Activated naive CD8-positive, alpha-beta T cell treated with anti-CD3 and anti-CD28 coated beads for 36 hours (primary cell): Measurements from ENCODE around the gene WDR93. TPM values are rescaled to one million over a fixed set of nuclear protein-coding genes. Genes with fewer than 3 reads are reported as not detected.
A peak's percentile ranks its signal among the peaks of the same experiment; 100 is the strongest.
"Not testable (repeated sequence)": the region's sequence is repeated elsewhere in the genome, so short reads cannot be mapped to it uniquely, and the experiment has no call there.

Experiments
- DNase-seq: peaks from one replicate; pipeline ENCODE4 v3.0.0; 2021
- H3K27ac Mint-ChIP-seq: one replicate; pipeline ENCODE4 v1.8.0; 2022; ENCODE audit warnings: mild to moderate bottlenecking, moderate library complexity, mixed read lengths
- H3K27me3 Mint-ChIP-seq: one replicate; pipeline ENCODE4 v1.8.0; 2022; ENCODE audit warnings: mild to moderate bottlenecking, mixed read lengths
- H3K36me3 Mint-ChIP-seq: one replicate; pipeline ENCODE4 v1.8.0; 2021; ENCODE audit warnings: mild to moderate bottlenecking, mixed read lengths
- H3K4me1 Mint-ChIP-seq: one replicate; pipeline ENCODE4 v1.8.0; 2021; ENCODE audit warnings: mixed read lengths
- H3K4me3 Mint-ChIP-seq: one replicate; pipeline ENCODE4 v1.8.0; 2022; ENCODE audit warnings: mild to moderate bottlenecking, moderate library complexity, mixed read lengths
- H3K9me3 Mint-ChIP-seq: one replicate; pipeline ENCODE4 v1.8.0; 2022; ENCODE audit warnings: mixed read lengths
- total RNA-seq, 2 experiments: library from RNA; stranded (reverse); gene quantifications; one replicate each; pipeline ENCODE4 v1.2.3, GENCODE V29; 2021

The WDR93 gene
- total RNA-seq, 2 experiments from 2014 or later, result not detected

DNA sequence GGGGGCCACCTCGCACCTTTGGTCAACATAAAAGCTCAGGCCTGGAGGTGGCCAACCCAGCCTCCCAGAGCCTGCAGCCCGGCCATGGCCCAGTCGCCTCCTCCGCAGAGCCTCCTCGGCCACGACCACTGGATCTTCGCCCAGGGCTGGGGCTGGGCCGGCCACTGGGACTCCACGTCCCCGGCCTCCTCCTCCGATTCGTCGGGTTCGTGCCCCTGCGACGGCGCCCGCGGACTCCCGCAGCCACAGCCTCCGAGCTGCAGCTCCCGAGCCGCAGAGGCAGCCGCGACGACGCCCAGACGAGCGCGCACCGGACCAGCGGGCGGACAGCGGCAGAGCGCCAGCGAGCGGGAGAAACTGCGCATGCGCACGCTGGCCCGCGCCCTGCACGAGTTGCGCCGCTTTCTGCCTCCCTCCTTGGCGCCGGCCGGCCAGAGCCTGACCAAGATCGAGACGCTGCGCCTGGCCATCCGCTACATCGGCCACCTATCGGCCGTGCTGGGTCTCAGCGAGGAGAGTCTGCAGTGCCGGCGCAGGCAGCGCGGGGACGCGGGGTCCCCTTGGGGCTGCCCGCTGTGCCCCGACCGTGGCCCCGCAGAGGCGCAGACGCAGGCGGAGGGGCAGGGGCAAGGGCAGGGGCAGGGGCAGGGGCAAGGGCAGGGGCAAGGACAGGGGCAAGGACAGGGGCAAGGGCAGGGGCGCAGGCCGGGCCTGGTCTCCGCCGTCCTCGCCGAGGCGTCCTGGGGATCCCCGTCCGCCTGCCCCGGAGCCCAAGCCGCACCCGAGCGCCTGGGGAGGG is 85.9 kb downstream of the WDR93 start, which contains the start of gene MESP2:
Gene MESP2, plus strand, starts transcription at position 59 of the 799 bp plus-strand sequence. Its CDS starts 26 bp downstream, at position 85.
- H3K4me3 Mint-ChIP-seq, result peak within 1 kb of the TSS; percentile 53
- DNase-seq, result peak; percentile 60
- H3K36me3 Mint-ChIP-seq, result no peaks in the 10 kb centered on the region
- H3K27me3 Mint-ChIP-seq, result peaks cover 49% of the 10 kb centered on the region
- no peak within 1 kb of the TSS for H3K27ac Mint-ChIP-seq
- no peaks in the 10 kb centered on the region for H3K4me1 Mint-ChIP-seq
- no peaks in the 10 kb centered on the region for H3K9me3 Mint-ChIP-seq

DNA sequence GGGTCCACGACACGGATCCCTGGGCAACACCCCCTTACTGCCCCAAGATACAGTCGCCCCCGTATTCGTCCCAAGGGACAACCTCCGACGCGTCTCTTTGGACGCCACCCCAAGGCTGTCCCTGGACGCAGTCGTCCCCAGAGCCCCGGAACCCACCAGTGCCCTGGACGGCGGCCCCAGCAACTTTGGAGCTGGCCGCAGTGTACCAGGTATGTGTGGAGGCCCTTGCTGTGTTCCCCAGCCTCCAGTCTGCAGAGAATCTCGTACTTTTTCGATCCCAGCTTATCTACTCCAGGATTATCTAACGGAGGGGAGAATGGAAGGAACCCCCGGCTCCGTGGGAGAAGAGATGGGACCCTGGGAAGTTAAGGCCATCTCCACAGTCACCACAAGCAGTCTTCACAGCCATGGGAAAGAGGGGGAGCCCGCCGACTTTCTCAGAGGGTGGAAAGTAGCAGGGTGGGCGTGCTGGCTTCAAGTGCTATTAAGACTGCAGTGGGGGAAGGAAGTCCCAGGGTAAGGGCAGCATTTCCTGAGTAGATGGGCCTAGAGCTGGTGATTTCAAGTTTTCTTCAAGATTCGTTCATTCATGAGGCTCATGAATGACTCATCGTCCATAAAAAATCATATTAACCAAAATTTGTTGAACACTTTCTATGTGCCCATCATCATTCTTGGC is 86.6 kb downstream of the WDR93 start:
- no peaks in the 10 kb centered on the region for H3K9me3 Mint-ChIP-seq
- H3K27ac Mint-ChIP-seq, result no peak overlapping the region
- no peaks in the 10 kb centered on the region for H3K36me3 Mint-ChIP-seq
- no peak for DNase-seq
- H3K4me1 Mint-ChIP-seq, result no peaks in the 10 kb centered on the region
- no peak overlapping the region for H3K4me3 Mint-ChIP-seq
- H3K27me3 Mint-ChIP-seq, result peaks cover 49% of the 10 kb centered on the region

DNA sequence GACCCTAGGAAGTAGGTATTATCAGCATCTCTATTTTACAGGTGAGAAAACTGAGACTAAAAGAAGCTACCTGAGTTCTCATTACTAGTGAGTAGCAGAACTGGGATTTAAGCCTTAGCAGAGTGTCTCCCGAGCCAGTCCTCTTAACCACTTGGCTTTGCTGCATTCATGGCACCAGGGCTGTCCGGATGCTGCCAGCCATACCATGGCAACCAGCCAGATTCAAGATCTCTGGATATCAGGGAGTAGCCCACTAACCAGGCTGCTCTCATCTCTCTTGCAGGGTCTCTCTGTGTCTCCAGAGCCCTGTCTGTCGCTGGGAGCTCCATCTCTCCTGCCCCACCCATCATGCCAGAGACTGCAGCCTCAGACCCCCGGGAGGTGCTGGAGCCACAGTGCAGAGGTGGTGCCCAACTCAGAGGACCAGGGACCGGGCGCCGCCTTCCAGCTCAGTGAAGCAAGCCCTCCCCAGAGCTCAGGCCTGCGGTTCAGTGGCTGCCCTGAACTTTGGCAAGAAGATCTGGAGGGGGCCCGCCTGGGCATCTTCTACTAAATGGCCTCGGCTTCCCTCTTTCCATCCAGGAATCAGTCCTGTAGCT is 87.3 kb downstream of the WDR93 start:
- Mint-ChIP-seq H3K27me3 (peaks cover 49% of the 10 kb centered on the region), H3K4me1 (no peaks in the 10 kb centered on the region), H3K9me3 (no peaks in the 10 kb centered on the region), H3K4me3 (no peak overlapping the region), H3K27ac (no peak overlapping the region), H3K36me3 (no peaks in the 10 kb centered on the region)
- no peak for DNase-seq

DNA sequence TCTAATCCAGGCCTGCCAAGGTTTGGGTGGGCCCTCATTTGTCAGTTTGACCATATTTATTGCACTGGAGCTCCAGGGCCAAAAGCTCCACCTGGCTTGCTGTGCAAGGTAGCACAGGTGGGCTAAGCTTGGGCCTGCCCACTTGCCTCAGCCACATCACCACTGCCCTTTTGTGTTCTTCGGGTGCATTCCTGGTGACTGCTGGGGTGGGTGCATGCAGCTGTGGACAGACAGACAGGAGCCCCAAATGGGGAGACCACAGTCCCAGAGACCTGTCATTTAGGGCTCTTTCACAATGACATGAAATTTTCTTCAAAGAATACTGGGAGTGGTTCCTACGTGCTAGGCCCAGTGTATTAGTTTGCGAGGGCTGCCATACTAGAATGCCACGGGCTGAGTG is 88.2 kb downstream of the WDR93 start:
- Mint-ChIP-seq H3K27me3 (peaks cover 49% of the 10 kb centered on the region), H3K9me3 (no peaks in the 10 kb centered on the region), H3K27ac (no peak overlapping the region), H3K36me3 (no peaks in the 10 kb centered on the region), H3K4me3 (no peak overlapping the region), H3K4me1 (no peaks in the 10 kb centered on the region)
- no peak for DNase-seq

DNA sequence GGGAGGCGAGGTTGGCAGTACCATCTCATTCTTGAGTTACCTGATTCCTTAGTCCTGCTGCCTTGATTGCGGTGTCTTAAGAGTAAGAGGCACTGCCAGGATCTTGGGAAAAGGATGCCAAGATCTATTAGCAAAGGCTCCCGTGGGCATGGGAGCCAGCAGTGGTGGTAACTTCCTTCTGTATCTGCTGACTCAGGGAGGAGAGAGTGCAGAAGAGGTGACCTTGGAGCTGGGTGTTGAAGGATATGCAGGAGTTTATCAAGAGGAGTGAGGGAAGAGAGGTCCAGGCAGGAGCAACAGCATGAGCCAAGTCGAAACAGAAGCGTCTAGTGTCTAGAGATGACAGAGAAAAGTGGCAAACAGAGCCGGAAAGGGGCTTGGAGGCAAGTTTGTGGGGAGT is 90.0 kb downstream of the WDR93 start:
- no peak overlapping the region for H3K4me3 Mint-ChIP-seq
- peaks cover 42% of the 10 kb centered on the region for H3K27me3 Mint-ChIP-seq
- H3K36me3 Mint-ChIP-seq, result no peaks in the 10 kb centered on the region
- no peaks in the 10 kb centered on the region for H3K9me3 Mint-ChIP-seq
- H3K4me1 Mint-ChIP-seq, result no peaks in the 10 kb centered on the region
- no peak overlapping the region for H3K27ac Mint-ChIP-seq
- no peak for DNase-seq

DNA sequence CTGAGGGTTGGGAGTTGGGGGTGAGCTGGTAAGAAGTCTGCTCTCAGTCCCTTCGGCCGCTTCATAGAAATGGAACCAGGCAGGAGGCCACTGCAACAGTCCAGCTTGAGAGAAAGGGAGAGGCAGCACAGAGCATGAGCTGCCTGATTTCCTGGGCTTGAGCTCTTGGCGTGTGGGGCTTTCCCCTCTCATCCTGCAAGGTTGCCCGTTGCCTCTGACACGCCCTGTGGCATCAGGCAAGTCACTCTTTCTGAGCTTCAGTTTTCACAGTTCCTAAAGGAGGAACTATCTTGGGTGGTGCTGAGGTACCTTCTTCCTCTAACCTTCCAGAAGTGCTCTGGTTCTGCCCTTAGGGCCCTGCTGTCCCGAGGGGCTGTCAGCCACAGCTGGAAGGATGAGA is 90.4 kb downstream of the WDR93 start:
- H3K4me1 Mint-ChIP-seq, result no peaks in the 10 kb centered on the region
- peaks cover 37% of the 10 kb centered on the region for H3K27me3 Mint-ChIP-seq
- H3K36me3 Mint-ChIP-seq, result no peaks in the 10 kb centered on the region
- no peak overlapping the region for H3K4me3 Mint-ChIP-seq
- DNase-seq, result no peak
- no peak overlapping the region for H3K27ac Mint-ChIP-seq
- no peaks in the 10 kb centered on the region for H3K9me3 Mint-ChIP-seq

DNA sequence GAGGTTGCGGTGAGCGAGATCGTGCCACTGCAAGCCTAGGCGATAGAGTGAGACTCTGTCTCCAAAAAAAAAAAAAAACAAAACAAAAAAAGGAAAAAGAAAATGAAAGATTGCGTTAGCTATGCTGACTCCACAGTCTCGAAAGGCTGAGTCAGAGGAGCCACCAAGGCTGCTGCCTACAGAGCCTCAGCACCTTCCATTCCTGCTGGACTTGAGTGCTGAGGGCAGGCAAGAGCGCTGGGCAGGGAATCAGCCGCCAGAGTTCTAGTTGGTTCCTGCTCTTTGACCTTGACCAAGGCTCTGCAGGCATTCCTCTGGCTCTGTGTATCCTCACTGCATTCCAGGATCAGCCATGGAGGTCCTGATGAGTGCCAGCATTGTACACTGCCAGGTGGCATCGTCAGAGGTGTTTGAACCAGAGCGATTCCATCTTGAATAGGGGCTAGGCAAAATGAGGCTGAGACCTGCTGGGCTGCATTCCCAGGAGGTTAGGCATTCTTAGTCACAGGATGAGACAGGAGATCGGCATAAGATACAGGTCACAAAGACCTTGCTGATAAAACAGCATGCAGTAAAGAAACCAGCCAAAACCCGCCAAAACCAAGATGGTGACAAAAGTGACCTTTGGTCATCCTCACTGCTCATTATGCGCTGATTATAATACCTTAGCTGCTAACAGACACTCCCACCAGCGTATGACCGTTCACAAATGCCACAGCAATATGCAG is 91.4 kb downstream of the WDR93 start:
- Mint-ChIP-seq H3K4me3 (no peak overlapping the region), H3K36me3 (no peaks in the 10 kb centered on the region), H3K27ac (no peak overlapping the region), H3K9me3 (no peaks in the 10 kb centered on the region), H3K4me1 (no peaks in the 10 kb centered on the region), H3K27me3 (peaks cover 32% of the 10 kb centered on the region)
- no peak for DNase-seq

DNA sequence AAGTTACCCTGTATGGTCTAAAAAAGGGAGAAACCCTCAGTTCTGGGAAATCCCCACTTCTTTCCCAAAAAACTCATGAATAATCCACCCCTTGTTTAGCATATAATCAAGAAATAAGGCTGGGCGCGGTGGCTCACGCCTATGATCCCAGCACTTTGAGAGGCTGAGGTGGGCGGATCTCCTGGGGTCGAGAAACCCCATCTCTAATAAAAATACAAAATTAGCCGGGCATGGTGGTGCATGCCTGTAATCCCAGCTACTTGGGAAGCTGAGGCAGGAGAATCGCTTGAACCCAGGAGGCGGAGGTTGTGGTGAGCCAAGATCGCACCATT is 92.0 kb downstream of the WDR93 start:
- H3K27ac Mint-ChIP-seq, H3K4me1 Mint-ChIP-seq, H3K36me3 Mint-ChIP-seq, H3K9me3 Mint-ChIP-seq, H3K4me3 Mint-ChIP-seq, DNase-seq: not testable (repeated sequence)
- peaks cover 27% of the 10 kb centered on the region for H3K27me3 Mint-ChIP-seq

DNA sequence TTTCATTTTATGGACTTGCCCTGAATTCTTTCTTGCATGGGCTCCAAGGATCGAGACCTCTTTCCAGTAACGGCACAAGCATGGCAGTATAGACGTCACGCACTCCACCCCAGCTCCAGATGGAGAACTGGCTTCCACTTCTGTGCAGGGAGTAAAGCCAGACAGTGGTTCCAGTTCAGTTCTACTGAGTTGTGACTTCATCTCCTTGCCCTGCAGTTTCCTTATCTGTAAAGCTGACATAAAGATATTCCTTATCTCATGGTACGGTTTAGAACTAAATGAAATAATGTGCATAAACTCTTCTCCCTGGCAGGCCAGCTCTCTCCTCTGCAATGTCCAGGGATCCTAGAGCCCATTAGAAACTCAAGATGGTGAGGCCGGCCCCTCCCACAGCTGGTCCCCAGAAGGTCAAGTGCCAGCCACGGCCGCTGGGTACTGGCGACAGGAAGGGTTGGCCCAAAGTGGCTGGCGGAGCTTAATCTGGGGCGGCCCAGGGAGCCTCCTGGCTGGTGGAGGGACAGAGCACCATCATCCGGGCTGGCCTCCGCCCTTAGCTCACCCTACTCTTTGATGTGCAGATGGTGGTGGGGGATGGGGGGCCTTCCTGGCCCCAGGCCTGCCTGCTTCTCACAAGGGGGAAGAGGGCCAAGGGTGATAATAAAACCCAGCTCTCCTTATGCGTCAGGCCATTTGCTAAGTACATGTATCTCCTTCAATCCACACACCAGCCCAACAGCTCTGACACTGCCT is 92.7 kb downstream of the WDR93 start:
- H3K27ac Mint-ChIP-seq, result no peak overlapping the region
- H3K9me3 Mint-ChIP-seq, result peaks cover 7% of the 10 kb centered on the region
- no peak for DNase-seq
- no peaks in the 10 kb centered on the region for H3K36me3 Mint-ChIP-seq
- H3K4me3 Mint-ChIP-seq, result no peak overlapping the region
- H3K27me3 Mint-ChIP-seq, result peaks cover 20% of the 10 kb centered on the region
- no peaks in the 10 kb centered on the region for H3K4me1 Mint-ChIP-seq

DNA sequence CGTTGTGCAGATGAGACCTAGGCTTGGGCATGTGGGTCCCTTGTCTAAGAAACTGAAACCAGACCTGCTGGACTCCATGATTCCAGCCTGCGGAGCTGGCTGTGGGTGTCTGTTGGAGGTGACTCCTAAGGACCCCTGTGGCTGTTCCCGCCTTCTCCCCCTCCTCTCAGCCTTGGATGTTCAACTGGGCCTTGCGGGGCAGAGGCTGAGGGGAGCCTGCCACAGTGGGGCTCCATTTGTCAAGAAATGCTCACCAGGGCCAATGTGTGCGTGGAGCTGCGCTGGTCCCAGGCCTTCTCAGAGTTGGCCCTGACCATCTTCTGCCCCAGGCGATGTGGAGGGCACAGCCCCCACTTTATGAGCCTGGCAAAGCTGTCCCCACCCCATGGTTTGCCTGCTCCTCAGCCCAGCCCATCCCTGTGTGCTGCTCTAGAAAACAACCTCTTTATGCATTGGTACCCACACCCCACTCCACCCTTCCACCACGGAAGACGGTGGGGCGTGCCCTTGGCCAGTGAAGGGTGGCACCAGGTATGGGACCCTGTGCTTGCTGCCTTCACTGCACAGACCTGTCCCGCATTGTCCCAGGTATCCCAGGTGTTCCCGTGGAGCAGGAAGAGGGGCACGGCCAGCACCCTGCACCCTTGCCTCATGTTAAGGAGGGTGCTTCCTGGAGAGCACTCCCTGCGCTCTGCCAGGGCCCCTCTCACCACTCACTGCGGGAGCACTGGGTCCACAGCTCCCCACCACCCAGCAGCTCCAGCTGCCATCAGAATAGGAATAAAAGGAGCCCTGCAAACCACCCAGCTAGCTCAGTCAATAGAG is 93.5 kb downstream of the WDR93 start:
- no peak for DNase-seq
- Mint-ChIP-seq H3K36me3 (no peaks in the 10 kb centered on the region), H3K27me3 (peaks cover 14% of the 10 kb centered on the region), H3K4me3 (no peak overlapping the region), H3K9me3 (peaks cover 7% of the 10 kb centered on the region), H3K27ac (no peak overlapping the region), H3K4me1 (no peaks in the 10 kb centered on the region)

DNA sequence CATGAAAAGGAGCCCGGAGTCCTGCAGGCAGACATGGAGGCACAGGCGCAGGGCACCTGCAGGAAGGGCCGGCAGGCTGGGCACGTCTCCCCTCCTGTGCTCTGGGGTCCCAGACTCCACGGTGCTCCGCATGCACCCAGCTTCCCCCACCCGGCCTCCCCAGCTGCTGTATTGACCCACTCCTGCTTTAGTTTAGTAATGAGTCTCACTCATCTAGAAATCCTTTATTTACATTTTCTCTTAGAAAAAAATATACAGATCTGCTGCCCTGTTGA is 94.0 kb downstream of the WDR93 start:
- Mint-ChIP-seq H3K4me3 (no peak overlapping the region), H3K27ac (no peak overlapping the region)

DNA sequence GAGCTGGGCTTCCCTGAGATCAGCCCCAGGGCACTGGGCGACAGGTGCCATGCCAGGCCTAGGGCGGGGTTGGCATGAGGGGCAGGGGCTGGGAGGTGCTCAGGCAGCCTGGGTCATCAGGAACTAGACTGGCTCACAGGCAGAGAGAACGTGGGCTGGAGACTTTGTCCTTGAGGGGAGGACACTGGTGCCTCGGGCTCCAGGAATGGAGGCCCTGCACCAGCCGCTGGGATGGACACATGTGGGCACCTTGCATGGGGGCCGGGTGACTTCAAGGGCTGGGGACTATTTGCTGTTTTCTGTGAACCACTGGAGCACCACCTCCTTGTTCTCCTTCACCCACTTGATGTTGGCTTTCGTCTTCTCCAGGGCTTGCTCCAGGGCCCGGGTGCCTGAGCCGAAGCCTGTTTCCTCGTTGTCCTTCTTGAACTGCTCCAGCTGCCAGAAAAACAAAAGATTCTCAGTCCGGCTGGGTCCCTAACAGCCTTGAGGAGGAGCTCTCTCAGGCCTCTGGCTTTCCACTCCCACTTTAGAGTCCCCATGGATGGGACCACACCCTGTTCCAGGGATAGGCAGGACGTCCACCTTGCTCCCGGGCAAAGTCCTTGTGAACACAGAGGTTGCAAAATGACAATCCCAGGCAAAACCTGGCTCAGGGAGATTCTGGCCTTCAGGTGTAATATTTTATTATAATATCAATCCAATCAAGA is 94.6 kb downstream of the WDR93 start:
- Mint-ChIP-seq H3K36me3 (no peaks in the 10 kb centered on the region), H3K4me1 (no peaks in the 10 kb centered on the region), H3K9me3 (peaks cover 7% of the 10 kb centered on the region)

More for the DNA sequence above, 94.0 kb downstream of the WDR93 start:
- Mint-ChIP-seq H3K9me3 (peaks cover 7% of the 10 kb centered on the region), H3K36me3 (no peaks in the 10 kb centered on the region), H3K27me3 (peaks cover 14% of the 10 kb centered on the region), H3K4me1 (no peaks in the 10 kb centered on the region)
- no peak for DNase-seq

DNA sequence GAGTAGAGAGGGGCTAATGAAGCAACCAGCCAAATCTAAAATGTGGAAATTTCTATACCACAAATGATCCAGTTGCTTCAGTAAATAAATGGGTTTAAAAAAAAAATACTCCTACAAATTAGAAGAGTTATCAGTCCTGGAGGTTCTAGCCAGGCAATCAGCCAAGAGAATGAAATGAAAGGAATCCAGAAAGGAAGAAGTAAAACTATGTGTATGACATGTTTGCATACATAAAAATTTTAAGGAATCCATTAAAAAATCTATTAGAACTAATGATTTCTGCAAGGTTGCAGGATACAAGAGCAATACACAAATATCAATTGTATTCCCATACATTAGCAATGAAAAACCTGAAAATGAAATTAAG is 95.1 kb downstream of the WDR93 start:
- Mint-ChIP-seq H3K27me3 (peaks cover 6% of the 10 kb centered on the region), H3K4me1 (no peaks in the 10 kb centered on the region), H3K36me3 (no peaks in the 10 kb centered on the region), H3K9me3 (peaks cover 7% of the 10 kb centered on the region), H3K27ac (no peak overlapping the region), H3K4me3 (no peak overlapping the region)
- no peak for DNase-seq

More for the DNA sequence above, 94.6 kb downstream of the WDR93 start:
- Mint-ChIP-seq H3K4me3 (no peak overlapping the region), H3K27me3 (peaks cover 12% of the 10 kb centered on the region), H3K27ac (no peak overlapping the region)
- DNase-seq, result no peak

DNA sequence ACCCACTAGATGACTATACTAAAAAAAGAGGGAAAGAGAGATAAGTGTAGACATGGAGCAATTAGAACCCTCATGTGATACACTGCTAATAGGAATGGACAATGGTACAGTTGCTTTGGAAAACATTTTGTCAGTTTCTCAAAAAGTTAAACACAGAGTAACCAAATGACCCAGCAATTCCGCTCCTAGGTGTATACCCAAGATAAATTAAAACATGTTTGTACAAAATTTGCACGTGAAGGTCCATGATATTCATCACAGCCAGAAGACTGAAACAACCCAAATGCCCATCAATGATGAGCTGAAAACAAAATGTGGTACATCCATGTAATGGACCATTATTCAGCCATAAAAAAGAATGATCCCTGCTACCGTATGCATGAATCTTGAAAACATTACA is 97.3 kb downstream of the WDR93 start:
- Mint-ChIP-seq H3K36me3 (no peaks in the 10 kb centered on the region), H3K27me3 (no peaks in the 10 kb centered on the region), H3K27ac (no peak overlapping the region), H3K9me3 (peaks cover 7% of the 10 kb centered on the region), H3K4me3 (no peak overlapping the region), H3K4me1 (no peaks in the 10 kb centered on the region)
- no peak for DNase-seq
